MM.1S (cell line): Measurements from ENCODE around the gene CEMP1.
"Not testable (repeated sequence)": the region's sequence is repeated elsewhere in the genome, so short reads cannot be mapped to it uniquely, and the experiment has no call there.

Experiments
- CTCF ChIP-seq: fragments of 300-600 bp; sonication (generic); IDR thresholded peaks from 2 replicates; pipeline ENCODE4 v1.5.1; 2016; ENCODE audit warnings: antibody characterized with exemption, low read length, mixed read lengths
- EZH2 ChIP-seq: fragments of 300-600 bp; sonication (generic); optimal IDR thresholded peaks from 2 replicates; pipeline ENCODE3; 2017; ENCODE audit warnings: low read depth, mild to moderate bottlenecking, antibody characterized with exemption, low read length, mixed read lengths
- EZH2phosphoT487 ChIP-seq: fragments of 300-600 bp; sonication (generic); IDR thresholded peaks from 2 replicates; pipeline ENCODE4 v1.6.1; 2018; ENCODE audit warnings: antibody characterized with exemption, low read length

DNA sequence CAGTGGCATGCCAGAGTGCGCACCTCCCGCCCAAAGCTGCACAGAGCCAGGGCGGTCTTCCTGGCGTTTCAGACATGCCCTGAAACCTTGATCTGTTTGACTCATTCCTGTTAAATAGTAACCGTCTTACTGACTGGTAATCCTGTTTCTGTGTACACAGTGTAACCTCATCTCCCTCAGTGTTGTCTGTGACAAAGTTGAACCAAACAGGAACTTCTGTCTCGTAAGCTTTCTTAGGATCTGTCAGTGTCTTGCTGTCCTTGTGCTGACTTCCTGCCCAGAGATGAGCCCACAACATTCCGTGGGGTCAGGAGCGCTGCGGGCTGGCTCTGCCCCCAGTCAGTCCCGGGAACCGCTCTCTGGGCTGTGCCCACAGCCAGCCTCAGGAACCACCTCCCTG, 37.4 kb upstream of the CEMP1 start:
- not testable (repeated sequence) for TF ChIP-seq EZH2, CTCF, EZH2phosphoT487
